HG03039 (cell line): Measurements from ENCODE around the gene EPHA3.

Experiments used
- ATAC-seq: cut with Tn5 transposase; IDR thresholded peaks from one replicate; pipeline ENCODE4 v1.9.1; 2021; ENCODE audit warnings: mild to moderate bottlenecking, moderate library complexity; ENCODE audit not compliant: unreplicated experiment

Gene EPHA3

GRCh38 chr3:89144080-89144479 is 36.7 kb downstream of the EPHA3 start:
- no peak for ATAC-seq

GRCh38 chr3:89145995-89146394 is 38.6 kb downstream of the EPHA3 start:
- no peak for ATAC-seq

- ATAC-seq: no peak
These were observed 47.0 kb downstream of the EPHA3 start for GRCh38 chr3:89154416-89154815.

GRCh38 chr3:89155811-89156210 is 48.4 kb downstream of the EPHA3 start:
- no peak for ATAC-seq

- no peak for ATAC-seq
These were observed 50.2 kb downstream of the EPHA3 start for GRCh38 chr3:89157575-89157974.

- ATAC-seq: no peak
These were observed 52.2 kb downstream of the EPHA3 start for GRCh38 chr3:89159605-89160004.

- ATAC-seq: no peak
These were observed 57.4 kb downstream of the EPHA3 start for GRCh38 chr3:89164774-89165173.

GRCh38 chr3:89165636-89166263 is 58.3 kb downstream of the EPHA3 start:
- no peak for ATAC-seq

- ATAC-seq: no peak
These were observed 64.5 kb downstream of the EPHA3 start for GRCh38 chr3:89171687-89172545.

- no peak for ATAC-seq
These were observed 66.1 kb downstream of the EPHA3 start for GRCh38 chr3:89173546-89173945.

- peak; percentile 71 for ATAC-seq
These were observed 72.1 kb downstream of the EPHA3 start for GRCh38 chr3:89179355-89180001.

- ATAC-seq: no peak
These were observed 72.9 kb downstream of the EPHA3 start for GRCh38 chr3:89180334-89180733.

- no peak for ATAC-seq
These were observed 74.6 kb downstream of the EPHA3 start for GRCh38 chr3:89182056-89182455.

GRCh38 chr3:89184151-89184995 is 77.0 kb downstream of the EPHA3 start:
- ATAC-seq: no peak

- no peak for ATAC-seq
These were observed 79.0 kb downstream of the EPHA3 start for GRCh38 chr3:89186456-89186855.

- ATAC-seq: no peak
These were observed 91.2 kb downstream of the EPHA3 start for GRCh38 chr3:89198591-89198990.

- no peak for ATAC-seq
These were observed 105.2 kb downstream of the EPHA3 start for GRCh38 chr3:89212619-89213018.

GRCh38 chr3:89216016-89216739 is 108.8 kb downstream of the EPHA3 start:
- ATAC-seq: no peak

- no peak for ATAC-seq
These were observed 109.8 kb downstream of the EPHA3 start for GRCh38 chr3:89217148-89217685.

- ATAC-seq: no peak
These were observed 114.5 kb downstream of the EPHA3 start for GRCh38 chr3:89221924-89222323.
